SU-DHL-6 (cell line): ENCODE results near the gene KLF13.

Experiments
- H2AFZ ChIP-seq: fragments of 200-600 bp; sonication (generic); 2 replicates; pipeline ENCODE4 v1.6.1; 2014; ENCODE audit warnings: low read depth, mild to moderate bottlenecking, moderate library complexity, mixed read lengths, antibody characterized with exemption, low read length; ENCODE audit not compliant: severe bottlenecking
- H3F3A ChIP-seq: fragments of 200-600 bp; shearing (Covaris generic); 2 replicates; pipeline ENCODE4 v1.6.0; 2016; ENCODE audit warnings: antibody characterized with exemption, mild to moderate bottlenecking; ENCODE audit not compliant: insufficient read depth
- H3K27ac ChIP-seq: fragments of 200-600 bp; sonication (generic); 2 replicates; pipeline ENCODE4 v1.5.1; 2016; ENCODE audit warnings: low read depth, mild to moderate bottlenecking, low read length, moderate library complexity, mixed read lengths
- H3K27me3 ChIP-seq: fragments of 200-600 bp; sonication (generic), shearing (Covaris generic); 2 replicates; pipeline ENCODE4 v1.6.0; 2014; ENCODE audit warnings: mild to moderate bottlenecking, low read length
- H3K36me3 ChIP-seq: fragments of 200-600 bp; sonication (generic); 2 replicates; pipeline ENCODE4 v1.6.1; 2014; ENCODE audit warnings: mild to moderate bottlenecking, low read length, mixed read lengths
- H3K4me2 ChIP-seq: fragments of 300-600, 200-600 bp; shearing (Covaris generic), sonication (generic); 2 replicates; pipeline ENCODE4 v1.6.0; 2014; ENCODE audit warnings: low read length, low read depth, mild to moderate bottlenecking; ENCODE audit not compliant: poor library complexity, severe bottlenecking
- H3K4me3 ChIP-seq: fragments of 200-600 bp; sonication (generic); 2 replicates; pipeline ENCODE4 v1.5.1; 2014; ENCODE audit warnings: antibody characterized with exemption, low read length, mild to moderate bottlenecking, mixed read lengths; ENCODE audit not compliant: insufficient read depth, poor library complexity, severe bottlenecking
- H3K79me2 ChIP-seq: fragments of 200-600 bp; sonication (generic); 2 replicates; pipeline ENCODE4 v1.6.1; 2014; ENCODE audit warnings: mild to moderate bottlenecking, low read length, moderate library complexity; ENCODE audit not compliant: insufficient read depth
- H3K9ac ChIP-seq: fragments of 200-600 bp; sonication (generic); 2 replicates; pipeline ENCODE4 v1.7.0; 2014; ENCODE audit warnings: mild to moderate bottlenecking, low read length
- H3K9me2 ChIP-seq: fragments of 200-600 bp; sonication (generic); replicated peaks from 2 replicates; pipeline ENCODE4 v1.6.1; 2014; ENCODE audit warnings: low read length; ENCODE audit not compliant: insufficient read depth
- H3K9me3 ChIP-seq: fragments of 200-600 bp; sonication (generic); 2 replicates; pipeline ENCODE4 v1.6.1; 2014; ENCODE audit warnings: low read length, mixed read lengths; ENCODE audit not compliant: insufficient read depth
- H4K20me1 ChIP-seq: fragments of 200-600 bp; sonication (generic); 2 replicates; pipeline ENCODE4 v1.6.1; 2014; ENCODE audit warnings: low read depth, mild to moderate bottlenecking, antibody characterized with exemption, low read length, moderate library complexity, mixed read lengths
- CTCF ChIP-seq: fragments of 200-600 bp; sonication (generic); IDR thresholded peaks from one replicate; pipeline ENCODE4 v1.5.1; 2017; ENCODE audit warnings: antibody characterized with exemption, mild to moderate bottlenecking, low read length, moderate library complexity; ENCODE audit not compliant: insufficient read depth, poor library complexity, severe bottlenecking
- EZH2phosphoT487 ChIP-seq: fragments of 200-600 bp; sonication (generic), shearing (Covaris generic); conservative IDR thresholded peaks from 2 replicates; pipeline ENCODE4 v1.6.1; 2018; ENCODE audit warnings: mild to moderate bottlenecking, antibody characterized with exemption, low read length, moderate library complexity, mixed read lengths

The KLF13 gene

GRCh38 chr15:31390777-31391486 is 64.3 kb downstream of the KLF13 start:
- H3K9me2 ChIP-seq = no peaks in the 10 kb centered on the region
- no peak overlapping the region for H3K9ac ChIP-seq
- H3F3A ChIP-seq = no peaks in the 10 kb centered on the region; the same call in 1 of the 2 replicates
- TF ChIP-seq EZH2phosphoT487 (no peak), CTCF (no peak)
- no peaks in the 10 kb centered on the region for H4K20me1 ChIP-seq
- no peak overlapping the region for H2AFZ ChIP-seq
- H3K36me3 ChIP-seq = no peaks in the 10 kb centered on the region
- no peaks in the 10 kb centered on the region for H3K27me3 ChIP-seq
- H3K4me3 ChIP-seq = no peak overlapping the region
- H3K9me3 ChIP-seq = no peaks in the 10 kb centered on the region
- H3K79me2 ChIP-seq = no peaks in the 10 kb centered on the region
- H3K27ac ChIP-seq = no peak overlapping the region
- H3K4me2 ChIP-seq = no peak overlapping the region

- no peaks in the 10 kb centered on the region; the same call in 1 of the 2 replicates for H3F3A ChIP-seq
- H3K4me2 ChIP-seq = peak overlapping the region; percentile 89
- no peaks in the 10 kb centered on the region for H3K9me2 ChIP-seq
- H3K27me3 ChIP-seq = no peaks in the 10 kb centered on the region
- H3K4me3 ChIP-seq = peak overlapping the region; percentile 63
- H4K20me1 ChIP-seq = no peaks in the 10 kb centered on the region
- no peak overlapping the region for H3K27ac ChIP-seq
- TF ChIP-seq CTCF (no peak), EZH2phosphoT487 (no peak)
- H3K9ac ChIP-seq = peak overlapping the region; percentile 37; the same call in 1 of the 2 replicates
- peak overlapping the region; percentile 84 for H2AFZ ChIP-seq
- H3K36me3 ChIP-seq = no peaks in the 10 kb centered on the region
- H3K9me3 ChIP-seq = no peaks in the 10 kb centered on the region
- H3K79me2 ChIP-seq = no peaks in the 10 kb centered on the region
These were observed 65.3 kb downstream of the KLF13 start for GRCh38 chr15:31391687-31392671.

GRCh38 chr15:31392761-31393401 is 66.2 kb downstream of the KLF13 start:
- Histone ChIP-seq H3K27me3 (no peaks in the 10 kb centered on the region), H3K4me2 (peak overlapping the region; percentile 89), H3K9ac (peak overlapping the region; percentile 37; the same call in 1 of the 2 replicates), H3K36me3 (no peaks in the 10 kb centered on the region), H2AFZ (no peak overlapping the region), H3K9me3 (no peaks in the 10 kb centered on the region), H3K9me2 (no peaks in the 10 kb centered on the region), H3K4me3 (peak overlapping the region; percentile 29), H4K20me1 (no peaks in the 10 kb centered on the region), H3F3A (no peaks in the 10 kb centered on the region; the same call in 1 of the 2 replicates), H3K79me2 (no peaks in the 10 kb centered on the region), H3K27ac (no peak overlapping the region)
- TF ChIP-seq CTCF (no peak), EZH2phosphoT487 (0 out of 2 replicates have a peak, but pooled peaks have one; percentile 55)
